Stimulated activated CD8-positive, alpha-beta memory T cell treated with anti-CD3 and anti-CD28 coated beads, Interleukin-7, amount 100 ng/mL, for 1 hour (primary cell): ENCODE measurements around the gene KCNN3.

Experiments
- DNase-seq, 2 donors: peaks; one replicate each; pipeline ENCODE4 v3.0.0-alpha.2; 2020; ENCODE audit warnings: low read depth in 2 of 2

Gene KCNN3

DNA sequence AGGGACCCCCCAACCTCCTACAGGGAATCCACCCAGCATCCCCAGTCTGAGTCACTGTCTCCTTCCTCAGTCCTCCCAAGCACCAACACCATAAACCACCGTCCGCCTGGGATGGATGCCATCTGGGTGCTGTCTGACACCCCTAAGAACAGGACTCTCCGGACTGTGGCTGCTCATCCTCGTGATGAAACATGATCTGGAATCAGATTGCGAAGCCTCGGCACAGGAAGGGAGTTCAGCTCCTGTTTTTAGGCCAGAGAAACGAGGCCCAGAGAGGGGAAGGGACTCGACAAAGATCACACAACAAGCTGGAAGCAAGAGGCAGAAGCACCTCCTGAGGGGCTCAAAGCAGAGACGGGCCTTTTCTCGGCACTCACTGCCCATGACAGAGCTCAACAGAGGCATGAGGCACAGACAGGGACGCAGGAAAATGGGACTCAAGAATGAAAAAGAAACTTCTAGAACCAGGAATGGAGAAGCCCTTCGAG, 8.4 kb downstream of the KCNN3 start:
- no peak for DNase-seq

DNA sequence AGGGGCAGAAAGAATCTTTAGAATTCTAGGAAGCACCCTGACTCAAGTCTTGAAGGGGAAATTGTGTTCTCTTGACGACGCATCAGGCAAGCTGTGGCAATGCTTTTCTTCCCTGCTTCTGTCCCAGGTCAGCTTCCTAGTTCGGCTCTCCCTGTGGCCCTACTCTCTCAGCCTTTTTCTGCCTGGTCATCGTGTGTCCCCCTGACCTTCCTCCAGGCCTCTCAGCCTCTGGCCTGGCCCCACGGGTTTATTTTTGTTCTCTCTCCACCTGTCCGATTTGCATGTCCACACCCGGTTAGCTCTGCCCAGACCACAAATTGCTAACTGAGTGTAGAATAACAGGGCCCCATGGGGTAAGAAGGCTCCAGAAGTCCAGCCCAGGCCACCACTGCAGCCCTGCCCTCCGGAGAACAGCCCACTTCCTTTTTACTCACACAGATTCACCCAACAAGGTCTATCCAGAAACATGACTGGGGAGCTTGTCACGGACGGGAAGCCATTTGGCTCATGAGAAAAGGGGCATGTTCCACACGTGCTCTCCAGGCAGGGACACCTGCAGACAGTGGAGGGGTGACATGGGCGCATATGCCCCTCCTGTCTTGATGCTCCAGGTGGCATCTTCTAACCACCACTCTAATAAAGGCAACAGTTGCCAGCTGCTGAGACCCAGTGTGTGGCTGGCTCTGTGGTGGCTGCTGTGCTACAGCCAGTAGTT, 9.8 kb downstream of the KCNN3 start:
- DNase-seq = no peak

DNA sequence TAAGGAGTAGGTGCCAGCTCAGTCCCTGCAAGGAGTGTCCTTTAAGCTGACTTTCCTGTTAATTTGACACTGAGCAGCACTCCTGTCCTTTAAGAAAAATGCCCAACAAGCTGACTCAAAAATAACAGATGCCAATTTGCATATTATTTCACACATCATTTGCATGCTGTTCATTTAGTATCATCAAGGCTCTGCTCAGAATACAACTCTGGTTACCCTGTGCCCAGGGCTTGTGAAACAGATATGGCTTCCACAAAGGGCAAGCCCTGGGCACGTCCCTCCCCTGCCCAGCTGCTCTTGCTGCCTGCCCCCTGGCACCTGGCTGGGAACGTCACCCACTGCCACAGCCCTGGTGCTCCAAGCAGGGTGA, 10.3 kb downstream of the KCNN3 start:
- DNase-seq = no peak

DNA sequence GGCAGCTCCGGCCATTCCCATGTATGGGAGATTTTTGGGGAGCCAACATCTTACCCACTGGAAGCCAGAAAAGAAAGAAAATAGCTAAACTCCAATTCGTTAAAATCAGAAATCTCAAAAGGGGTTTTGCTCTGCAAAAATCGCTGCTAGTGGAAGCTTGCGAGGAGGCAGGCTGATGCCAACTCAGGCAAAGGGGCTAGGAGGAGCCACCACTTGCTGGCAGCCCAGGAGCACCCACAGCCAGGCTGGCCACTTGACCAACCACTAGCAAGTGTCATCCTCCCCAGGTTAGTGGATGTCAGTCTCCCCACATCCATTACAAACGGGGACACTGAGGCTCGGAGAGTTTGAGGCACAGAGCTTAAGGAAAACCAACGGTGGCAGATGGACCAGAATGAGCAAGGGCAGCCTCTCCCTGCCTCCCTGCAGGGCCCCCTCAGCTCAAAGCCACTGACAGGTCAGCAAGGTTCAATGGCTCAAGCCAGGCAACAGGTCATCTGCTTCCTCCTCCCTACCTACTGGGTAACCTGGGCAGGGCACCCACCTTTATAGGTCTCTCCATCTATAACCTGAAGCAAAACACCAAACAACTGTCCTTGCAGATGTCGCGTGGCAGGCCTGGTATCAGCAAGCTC, 10.8 kb downstream of the KCNN3 start:
- DNase-seq = no peak

DNA sequence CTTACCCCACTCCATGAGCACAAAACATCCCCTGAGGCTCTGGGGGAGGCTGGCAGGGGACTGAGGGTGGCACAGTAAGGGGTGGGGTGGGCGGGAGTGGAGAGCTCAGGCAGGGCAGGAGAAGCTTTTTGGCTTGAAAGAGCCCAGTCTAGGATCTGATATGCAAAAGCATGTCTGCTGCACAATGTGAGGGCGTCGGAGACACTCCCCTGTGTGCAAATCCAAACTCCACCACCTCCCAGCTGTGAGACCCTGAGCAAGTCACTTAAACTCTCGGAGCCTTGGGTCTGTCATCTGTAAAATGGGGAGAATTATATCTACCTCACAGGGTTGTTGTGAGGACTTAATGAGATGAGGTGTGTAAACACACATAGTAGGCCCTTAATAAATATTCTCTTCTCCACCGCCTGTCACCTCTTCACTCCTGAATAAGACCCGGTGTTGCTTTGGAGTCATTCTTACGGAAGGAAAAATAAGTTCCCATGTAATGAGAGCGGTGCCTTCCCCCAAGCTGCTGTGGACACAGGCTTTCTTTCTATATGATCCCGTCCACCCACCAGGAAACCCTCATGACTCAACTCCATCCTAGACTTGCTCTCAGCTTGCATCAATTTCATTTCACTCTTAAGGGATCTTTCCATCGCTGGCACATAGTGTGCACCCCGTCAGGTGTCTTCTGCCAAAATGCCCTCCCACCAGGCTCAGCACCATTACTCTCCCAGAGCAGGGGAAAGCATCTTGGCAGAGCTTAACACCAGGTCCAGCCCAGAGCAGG, 12.5 kb downstream of the KCNN3 start:
- no peak for DNase-seq

DNA sequence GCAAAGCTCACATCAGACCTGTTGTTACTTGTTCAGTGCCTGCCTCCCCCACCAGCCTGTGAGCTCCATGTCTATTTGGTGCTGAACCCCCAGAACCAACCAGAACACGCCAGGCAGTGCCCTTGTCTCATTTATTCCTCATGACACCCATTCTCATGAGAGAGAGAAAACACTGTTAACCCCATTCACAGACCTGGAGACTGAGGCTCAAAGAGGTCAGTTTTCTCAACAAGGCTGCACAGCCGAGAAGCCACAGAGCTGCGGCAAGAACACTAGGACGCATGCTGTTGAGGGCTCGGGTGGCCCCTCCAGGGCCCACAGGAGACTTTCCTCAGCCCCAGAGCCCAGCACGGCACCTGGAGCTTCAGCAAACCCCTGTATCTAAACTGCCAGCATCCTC, 13.1 kb downstream of the KCNN3 start:
- DNase-seq = no peak

DNA sequence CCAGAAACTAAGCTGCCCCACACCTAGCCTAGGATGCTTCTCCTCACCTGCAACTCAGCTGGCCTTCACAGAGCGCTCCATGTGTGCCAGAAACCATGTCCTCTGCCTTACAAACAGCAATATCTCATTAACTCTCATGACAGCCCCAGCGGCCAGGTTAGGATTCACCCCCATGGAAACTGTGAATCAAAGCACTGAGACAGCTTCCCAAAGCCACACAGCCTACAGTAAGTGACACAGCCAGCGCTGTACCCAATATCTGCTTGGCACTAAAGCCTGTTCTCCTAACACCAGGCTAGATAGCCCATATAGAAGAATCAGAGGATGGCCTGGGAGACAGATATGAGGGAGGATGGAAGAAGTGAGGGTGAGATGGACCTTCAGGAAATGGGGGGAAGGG, 13.5 kb downstream of the KCNN3 start:
- no peak for DNase-seq

DNA sequence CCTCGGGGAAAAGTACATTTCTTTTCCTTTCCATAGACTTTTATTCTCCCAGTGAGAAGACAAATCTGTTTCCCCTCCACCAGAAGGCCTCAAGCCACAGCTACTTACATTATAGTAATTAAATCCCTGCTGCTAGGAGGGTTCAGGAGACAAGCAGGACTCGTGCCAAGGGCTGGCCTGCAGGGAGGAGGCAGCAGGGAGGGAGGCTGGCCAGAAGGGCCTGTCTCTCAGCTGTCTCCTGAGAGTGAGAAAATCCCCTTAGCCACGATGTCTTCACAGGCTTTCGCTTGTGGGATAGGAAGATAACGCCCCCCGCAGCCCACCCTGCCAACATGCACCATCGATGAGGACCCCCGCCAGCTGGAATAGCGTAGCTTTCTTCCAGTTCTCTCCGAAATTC, 14.0 kb downstream of the KCNN3 start:
- no peak for DNase-seq

DNA sequence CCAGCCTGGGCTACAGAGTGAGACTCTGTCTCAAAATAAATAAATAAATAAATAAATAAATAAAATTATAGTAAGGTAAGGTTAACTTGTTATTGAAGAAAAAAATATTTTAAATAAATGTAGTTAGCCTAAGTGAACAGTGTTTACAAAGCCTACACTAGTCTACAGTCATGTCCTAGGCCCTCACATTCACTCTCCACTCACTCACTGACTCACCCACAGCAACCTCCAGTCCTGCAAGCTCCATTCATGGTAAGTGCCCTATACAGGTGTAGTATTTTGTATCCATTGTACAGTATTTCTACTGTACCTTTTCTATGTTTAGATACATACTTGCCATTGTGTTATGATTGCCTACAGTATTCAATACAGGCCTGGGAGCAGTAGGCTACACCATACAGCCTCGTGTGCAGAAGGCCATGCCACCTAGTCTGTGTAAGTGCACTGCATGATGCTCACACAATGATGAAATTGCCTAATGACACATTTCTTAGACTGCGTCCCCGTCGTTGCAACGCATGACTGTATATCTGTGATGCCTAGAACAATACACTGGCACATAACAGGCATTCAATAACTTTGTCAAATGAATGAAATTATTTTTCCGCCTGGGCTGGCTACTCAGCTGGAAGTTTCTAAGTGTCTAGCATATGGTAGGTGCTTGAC, 14.8 kb downstream of the KCNN3 start:
- DNase-seq = no peak

DNA sequence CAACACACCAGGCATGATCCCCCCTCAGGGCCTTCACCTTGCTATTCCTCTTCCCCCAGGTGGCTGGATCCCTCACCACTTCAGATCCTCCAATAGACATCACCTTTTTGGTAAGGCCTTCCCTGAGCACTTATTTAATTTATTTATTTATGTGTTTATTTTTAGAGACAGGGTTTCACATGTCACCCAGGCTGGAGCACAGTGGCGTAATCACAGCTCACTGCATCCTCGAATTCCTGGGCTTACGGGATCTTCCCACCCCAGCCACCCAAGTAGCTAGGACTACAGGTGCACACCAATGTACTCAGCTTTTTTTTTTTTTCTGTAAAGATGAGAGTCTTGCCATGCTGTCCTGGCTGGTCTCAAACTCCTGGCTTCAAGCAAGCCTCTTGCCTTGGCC, 17.2 kb downstream of the KCNN3 start:
- no peak for DNase-seq

DNA sequence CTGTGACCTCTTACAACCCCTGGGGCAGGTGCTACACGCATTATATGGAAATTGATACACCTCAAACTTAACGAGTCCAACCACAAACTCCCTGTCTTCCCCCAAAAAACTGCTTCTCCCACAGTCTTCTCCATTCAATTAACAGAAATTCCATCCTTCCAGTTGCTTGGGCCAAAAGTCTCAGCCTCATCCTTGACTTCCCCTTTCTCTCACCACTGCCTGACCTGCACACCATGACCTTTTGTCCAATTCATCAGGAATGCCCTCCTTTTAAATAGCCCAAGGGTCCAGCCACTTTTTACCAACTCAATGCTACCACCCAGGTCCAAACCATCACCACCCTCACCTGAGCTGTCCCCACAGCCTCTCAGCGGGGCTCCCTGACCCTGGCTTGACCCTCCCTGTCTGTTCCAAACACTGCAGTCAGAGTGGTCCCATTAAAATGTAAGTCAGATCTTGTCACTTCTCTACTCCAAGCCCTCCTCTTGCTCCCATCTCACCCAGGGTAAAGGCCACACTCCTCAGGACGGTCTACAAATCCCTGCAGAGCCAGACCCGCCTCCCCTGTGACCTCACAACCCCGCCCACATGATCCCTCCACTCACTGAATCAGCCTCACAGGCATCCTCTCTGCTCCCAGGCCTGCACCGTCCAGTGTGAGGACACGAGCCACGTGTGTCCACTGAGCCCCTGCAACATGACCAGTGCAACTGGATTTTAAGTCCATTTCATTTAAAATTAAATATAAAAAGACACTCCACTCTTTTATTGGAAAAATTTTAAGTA, 18.5 kb downstream of the KCNN3 start:
- no peak for DNase-seq

DNA sequence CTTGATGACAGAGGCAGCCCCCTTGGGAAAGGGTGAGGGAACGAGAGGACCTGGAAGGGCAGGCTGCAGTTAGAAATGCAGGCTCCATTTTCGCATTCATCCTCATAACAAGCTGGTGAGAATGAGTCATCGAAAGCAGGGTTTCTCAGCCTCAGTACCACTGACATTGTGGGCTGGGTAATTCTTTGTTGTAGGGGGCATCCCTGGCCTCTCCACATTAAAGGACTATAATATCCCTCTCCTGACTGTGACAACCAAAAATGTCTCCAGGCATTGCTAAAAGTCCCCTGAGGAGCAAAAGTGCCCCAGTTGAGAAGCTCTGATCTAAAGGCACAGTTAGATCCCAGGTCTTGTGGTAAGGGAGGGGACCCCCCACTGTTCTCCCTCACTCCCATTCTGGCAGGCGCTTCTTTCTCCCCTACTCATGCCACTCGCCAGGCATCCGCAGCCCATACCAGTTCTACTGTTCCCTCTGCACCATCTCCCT, 20.4 kb downstream of the KCNN3 start:
- DNase-seq = no peak

DNA sequence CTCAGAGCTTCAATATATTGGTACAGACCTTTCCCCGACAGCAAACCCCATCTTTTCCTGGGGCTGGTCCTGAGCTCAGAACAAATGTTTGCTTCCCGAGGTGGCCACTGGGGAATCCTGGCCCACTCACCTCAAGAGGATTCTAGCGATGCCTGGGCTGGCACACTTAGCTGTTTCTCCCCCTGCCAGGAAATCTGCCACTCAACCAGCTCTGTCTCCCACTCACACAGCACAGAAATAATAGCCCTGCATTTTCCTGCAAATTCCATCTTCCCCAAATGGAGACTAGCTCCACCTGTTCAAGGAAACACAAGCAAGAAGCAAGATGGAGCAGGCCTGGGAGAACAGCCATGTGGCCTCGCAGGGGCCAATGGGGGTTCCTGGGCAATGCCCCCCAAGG, 21.1 kb downstream of the KCNN3 start:
- DNase-seq = no peak

DNA sequence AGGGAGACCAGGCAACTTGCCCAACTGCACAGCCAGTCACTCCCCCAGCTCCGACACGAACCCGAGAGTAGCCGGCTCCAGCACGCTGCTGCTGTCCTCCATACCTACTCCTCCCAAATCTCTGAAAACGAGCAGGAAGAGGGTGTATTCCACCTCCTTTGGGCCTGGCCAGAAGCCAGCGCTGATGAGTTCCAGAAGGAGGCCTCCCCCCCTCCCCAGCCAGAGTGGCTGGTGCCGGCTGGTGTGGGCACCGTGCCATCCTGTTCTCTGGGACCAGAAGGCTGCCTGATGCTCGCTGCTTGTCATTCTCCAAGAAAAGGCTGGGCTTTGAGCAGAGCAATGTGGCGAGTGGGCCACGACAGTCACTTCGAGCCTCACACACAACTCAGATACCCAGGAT, 22.2 kb downstream of the KCNN3 start:
- DNase-seq = no peak

DNA sequence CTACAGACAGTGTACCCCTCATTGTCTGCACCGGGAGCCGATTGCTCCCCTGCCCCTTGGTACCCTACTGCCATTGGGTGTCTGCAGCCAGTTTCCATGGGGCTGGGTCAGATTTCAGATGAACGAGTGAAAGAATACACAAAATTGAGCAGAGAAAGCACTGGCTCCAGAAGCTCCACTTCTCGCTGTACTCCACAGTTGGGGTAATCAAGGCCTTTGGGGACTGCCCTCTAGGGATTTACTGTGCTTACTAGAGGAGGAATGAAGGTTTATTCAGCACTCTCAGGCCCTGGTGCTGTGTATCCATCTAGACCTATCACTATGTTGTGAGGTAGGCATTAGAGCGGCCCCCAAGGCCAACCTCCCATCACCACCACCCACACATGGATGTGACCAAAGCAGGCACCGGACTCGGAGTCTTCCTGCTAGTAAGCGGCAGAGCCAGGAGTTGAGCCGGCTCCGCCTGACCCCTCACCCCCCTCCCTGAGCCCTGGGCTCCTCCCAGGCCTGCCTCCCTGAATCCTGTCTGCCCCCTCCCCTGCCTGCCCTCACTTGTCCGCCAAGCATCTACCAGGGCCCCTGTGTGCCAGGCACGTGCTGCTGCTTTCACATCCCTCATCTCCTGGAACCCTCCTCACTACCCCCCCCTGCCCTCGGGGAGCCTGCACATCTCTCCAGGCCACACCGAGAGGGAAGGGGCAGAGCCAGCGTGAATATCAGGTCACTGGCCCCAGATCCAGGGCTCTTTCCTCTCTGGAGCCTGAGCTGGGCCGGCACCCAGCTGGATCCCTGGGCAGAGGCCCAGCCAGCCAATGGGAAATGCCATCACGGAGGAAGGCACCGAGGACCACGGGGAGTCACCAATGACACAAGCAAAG, 23.3 kb downstream of the KCNN3 start:
- DNase-seq = no peak

DNA sequence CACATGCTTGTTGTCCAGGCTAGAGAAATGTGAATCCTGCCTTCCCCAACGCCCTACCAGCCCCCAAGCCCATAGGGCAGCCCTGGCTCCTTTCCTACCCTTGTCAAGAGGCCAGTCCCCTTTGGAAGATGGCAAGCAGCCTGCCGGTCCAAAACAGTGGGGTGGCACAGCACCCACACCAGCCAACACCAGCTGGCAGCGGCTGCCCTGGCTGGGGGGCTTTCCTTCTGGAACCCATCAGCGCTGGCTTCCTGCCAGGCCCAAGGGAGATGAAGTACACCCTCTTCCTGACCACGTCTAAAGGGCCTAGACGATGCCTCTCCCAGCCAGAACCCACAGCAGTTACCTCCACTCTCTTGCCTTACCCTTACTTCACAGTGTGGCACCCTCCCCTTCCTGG, 24.2 kb downstream of the KCNN3 start:
- DNase-seq = no peak

DNA sequence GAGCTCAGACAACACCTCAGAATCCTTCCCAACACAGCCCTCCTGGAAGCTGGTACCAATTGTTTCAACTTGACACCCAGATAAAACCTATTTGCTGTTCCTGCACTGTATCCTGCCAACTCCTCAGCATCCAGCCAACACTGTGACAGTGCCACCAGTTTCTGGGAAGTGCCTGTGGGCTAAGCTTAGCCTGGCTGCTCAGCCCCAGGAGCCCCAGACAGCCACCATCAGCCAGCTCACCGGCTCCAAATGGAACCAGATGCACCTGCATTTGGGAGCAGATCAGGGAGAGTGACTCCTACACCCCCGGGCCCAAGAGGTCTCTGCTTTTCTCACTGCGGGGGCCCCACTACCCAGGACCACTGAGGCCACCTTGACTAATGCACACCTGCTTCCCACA, 24.9 kb downstream of the KCNN3 start:
- no peak for DNase-seq

DNA sequence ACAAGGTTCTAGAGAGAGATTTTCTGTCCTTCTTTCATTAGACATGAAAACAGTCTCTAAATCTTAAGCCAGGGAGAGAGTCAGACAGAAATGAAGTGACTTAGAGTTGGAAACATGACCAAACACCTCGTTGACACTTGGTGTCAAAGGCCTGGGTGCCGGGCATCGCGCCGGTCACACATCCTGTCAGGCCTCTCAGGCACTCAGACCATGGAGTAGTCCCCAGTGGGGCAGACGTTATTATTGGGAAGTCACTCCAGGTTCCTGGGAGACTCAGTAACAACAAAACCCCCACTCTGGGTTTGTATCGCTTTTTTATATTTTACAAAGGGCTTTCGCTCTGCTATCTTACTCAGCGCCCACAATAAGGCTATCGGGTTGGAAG, 25.8 kb downstream of the KCNN3 start:
- no peak for DNase-seq

DNA sequence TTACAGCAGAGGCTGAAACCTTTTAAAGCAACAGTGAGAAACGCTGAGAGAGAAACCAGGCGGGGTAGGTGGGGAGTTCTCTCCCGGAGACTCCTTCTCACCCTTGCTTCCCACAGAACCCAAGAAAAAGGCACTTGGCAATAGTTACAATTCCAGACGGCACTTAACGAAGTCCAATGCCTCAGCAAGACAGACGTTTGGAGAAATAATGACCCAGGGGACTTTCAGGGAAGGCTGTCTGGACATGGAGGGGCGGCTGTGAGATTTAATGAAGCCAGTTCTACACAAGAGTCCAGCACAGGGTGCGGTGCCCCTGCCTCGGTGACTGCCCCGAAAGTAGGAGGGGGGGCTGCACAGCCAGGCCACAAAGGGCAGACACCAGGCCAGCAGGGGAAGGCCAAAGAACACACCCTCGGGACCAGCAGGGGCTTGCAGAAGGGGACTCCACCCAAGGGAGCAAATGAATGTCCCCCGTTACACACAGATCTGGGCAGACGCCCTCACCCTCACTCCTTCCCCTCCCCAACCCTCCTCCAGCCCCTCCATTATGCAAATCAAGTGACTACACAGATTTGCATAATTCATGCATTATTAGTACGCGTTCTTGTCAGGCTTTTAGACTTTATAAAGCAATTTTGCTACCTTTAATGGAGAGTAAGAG, 26.3 kb downstream of the KCNN3 start:
- no peak for DNase-seq

DNA sequence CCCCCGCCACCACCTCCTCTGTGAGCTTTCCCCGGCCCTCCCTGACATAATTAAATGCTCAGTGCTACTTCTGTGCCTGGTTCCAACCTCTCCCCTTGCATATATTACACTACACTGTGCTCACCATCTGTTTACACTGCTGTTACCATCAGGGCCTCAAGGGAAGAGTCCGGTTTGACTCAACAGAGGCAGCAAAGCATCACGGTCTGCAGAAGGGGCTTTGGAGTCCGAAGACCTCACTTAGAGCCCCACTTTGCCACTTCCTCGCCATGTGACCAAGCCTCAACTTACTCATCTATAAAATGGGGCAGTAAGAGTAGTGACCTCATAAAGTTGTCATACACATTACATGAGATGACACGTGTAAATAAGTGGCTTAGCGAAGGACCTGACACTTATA, 27.4 kb downstream of the KCNN3 start:
- DNase-seq = no peak
